Spleen (tissue), 7 donors: ENCODE measurements around the gene SCAMP5.

ENCODE experiments used
- CTCF ChIP-seq, 11 experiments: fragments of 200-600 bp in 7 of 11; fragments of 450-650 bp in 4 of 11; sonication (generic) in 4 of 11; IDR thresholded peaks in 8 of 11; conservative IDR thresholded peaks in 3 of 11; 1 replicate in 7 of 11; 2 replicates in 4 of 11; pipeline versions ENCODE4 v1.4.0 to v1.8.0; 2016 to 2021; ENCODE audit warnings: antibody characterized with exemption in 11 of 11, inconsistent platforms in 4 of 11, mild to moderate bottlenecking in 1 of 11
- POLR2A ChIP-seq, 3 donors: fragments of 450-650 bp; IDR thresholded peaks; one replicate each; pipeline ENCODE4 v1.5.1; 2017; ENCODE audit warnings: antibody characterized with exemption in 3 of 3, mild to moderate bottlenecking in 1 of 3
- POLR2AphosphoS5 ChIP-seq, 3 donors: sonication (generic); formaldehyde crosslinking; IDR thresholded peaks; one replicate each; pipeline ENCODE4 v1.5.1; 2017; ENCODE audit warnings: antibody characterized with exemption in 3 of 3
- donor health status: DM: no; HTN: no; CAD: no; lungs with moderate emphysema.
- donor health status: DM: no; HTN: no; CAD: no.
- donor health status: DM: no; HTN: no; CAD: no.

- TF ChIP-seq CTCF (IDR thresholded peaks at IDR 0.05 in 8 of 11, conservative IDR thresholded peaks at IDR 0.05 in 3 of 11), result no peak
- TF ChIP-seq POLR2AphosphoS5 (IDR thresholded peaks at IDR 0.05), result no peak
- no peak for TF ChIP-seq POLR2A (IDR thresholded peaks at IDR 0.05)
Measured at GRCh38 chr15:75045332-75046015, 50.1 kb downstream of the SCAMP5 start.
